Loucy (cell line): ENCODE data around the gene MS4A14.

Source experiments
- H2AFZ ChIP-seq: fragments of 200-600 bp; sonication (generic); 2 replicates; pipeline ENCODE4 v1.6.0; 2016; ENCODE audit warnings: antibody characterized with exemption, mild to moderate bottlenecking, low read length, moderate library complexity
- H3F3A ChIP-seq: fragments of 200-600 bp; 2 replicates; pipeline ENCODE4 v1.6.0; 2016; ENCODE audit warnings: antibody characterized with exemption, low read depth, mild to moderate bottlenecking
- H3K27me3 ChIP-seq: fragments of 200-600 bp; sonication (generic); 2 replicates; pipeline ENCODE4 v1.6.1; 2014; ENCODE audit warnings: low read length, mild to moderate bottlenecking; ENCODE audit not compliant: insufficient read depth, poor library complexity, severe bottlenecking
- H3K36me3 ChIP-seq: fragments of 200-600 bp; sonication (generic); 2 replicates; pipeline ENCODE4 v1.6.1; 2016; ENCODE audit warnings: low read length; ENCODE audit not compliant: insufficient read depth
- H3K4me1 ChIP-seq: fragments of 200-600 bp; sonication (generic); 2 replicates; pipeline ENCODE4 v1.5.1; 2014; ENCODE audit warnings: low read length, mild to moderate bottlenecking; ENCODE audit not compliant: insufficient read depth, poor library complexity, severe bottlenecking
- H3K4me2 ChIP-seq: fragments of 200-600 bp; sonication (generic); 2 replicates; pipeline ENCODE4 v1.6.0; 2014; ENCODE audit warnings: antibody characterized with exemption, low read length, low read depth, mild to moderate bottlenecking; ENCODE audit not compliant: poor library complexity, severe bottlenecking
- H3K4me3 ChIP-seq: fragments of 200-600 bp; sonication (generic); 2 replicates; pipeline ENCODE4 v1.5.1; 2014; ENCODE audit warnings: low read length, mild to moderate bottlenecking, mixed read lengths; ENCODE audit not compliant: poor library complexity, severe bottlenecking
- H3K79me2 ChIP-seq: fragments of 200-600 bp; sonication (generic); 2 replicates; pipeline ENCODE4 v1.6.1; 2014; ENCODE audit warnings: low read length; ENCODE audit not compliant: insufficient read depth
- H3K9ac ChIP-seq: fragments of 200-600 bp; sonication (generic); 2 replicates; pipeline ENCODE4 v1.6.0; 2014; ENCODE audit warnings: mild to moderate bottlenecking, low read depth, low read length, moderate library complexity; ENCODE audit not compliant: poor library complexity, severe bottlenecking
- H3K9me2 ChIP-seq: fragments of 200-600 bp; sonication (generic); replicated peaks from 2 replicates; pipeline ENCODE4 v1.6.1; 2016; ENCODE audit warnings: low read depth, low read length, mixed read lengths
- H3K9me3 ChIP-seq: fragments of 200-600 bp; sonication (generic); 2 replicates; pipeline ENCODE4 v1.6.1; 2014; ENCODE audit warnings: mild to moderate bottlenecking, antibody characterized with exemption, low read length, low read depth; ENCODE audit not compliant: insufficient read depth
- H4K20me1 ChIP-seq: fragments of 200-600 bp; sonication (generic); 2 replicates; pipeline ENCODE4 v1.6.0; 2014; ENCODE audit warnings: antibody characterized with exemption, low read length, mild to moderate bottlenecking; ENCODE audit not compliant: insufficient read depth, poor library complexity, severe bottlenecking
- EZH2phosphoT487 ChIP-seq: fragments of 200-600 bp; IDR thresholded peaks from 2 replicates; pipeline ENCODE4 v1.6.1; 2018; ENCODE audit warnings: antibody characterized with exemption, mild to moderate bottlenecking, moderate library complexity, borderline replicate concordance
- TF ChIP-seq, protein P1 (sequence below): fragments of 200-600 bp; sonication (generic); conservative IDR thresholded peaks from 2 replicates; pipeline ENCODE4 v1.5.1; 2014; ENCODE audit warnings: mild to moderate bottlenecking, antibody characterized with exemption, low read length

Gene MS4A14

GRCh38 chr11:60392361-60392760 is 3.9 kb upstream of the MS4A14 start:
- TF ChIP-seq, protein P1, sequence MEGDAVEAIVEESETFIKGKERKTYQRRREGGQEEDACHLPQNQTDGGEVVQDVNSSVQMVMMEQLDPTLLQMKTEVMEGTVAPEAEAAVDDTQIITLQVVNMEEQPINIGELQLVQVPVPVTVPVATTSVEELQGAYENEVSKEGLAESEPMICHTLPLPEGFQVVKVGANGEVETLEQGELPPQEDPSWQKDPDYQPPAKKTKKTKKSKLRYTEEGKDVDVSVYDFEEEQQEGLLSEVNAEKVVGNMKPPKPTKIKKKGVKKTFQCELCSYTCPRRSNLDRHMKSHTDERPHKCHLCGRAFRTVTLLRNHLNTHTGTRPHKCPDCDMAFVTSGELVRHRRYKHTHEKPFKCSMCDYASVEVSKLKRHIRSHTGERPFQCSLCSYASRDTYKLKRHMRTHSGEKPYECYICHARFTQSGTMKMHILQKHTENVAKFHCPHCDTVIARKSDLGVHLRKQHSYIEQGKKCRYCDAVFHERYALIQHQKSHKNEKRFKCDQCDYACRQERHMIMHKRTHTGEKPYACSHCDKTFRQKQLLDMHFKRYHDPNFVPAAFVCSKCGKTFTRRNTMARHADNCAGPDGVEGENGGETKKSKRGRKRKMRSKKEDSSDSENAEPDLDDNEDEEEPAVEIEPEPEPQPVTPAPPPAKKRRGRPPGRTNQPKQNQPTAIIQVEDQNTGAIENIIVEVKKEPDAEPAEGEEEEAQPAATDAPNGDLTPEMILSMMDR: no peak
- no peak for TF ChIP-seq EZH2phosphoT487
- Histone ChIP-seq H3K4me2 (no peak overlapping the region), H3K4me3 (no peak overlapping the region), H2AFZ (no peak overlapping the region), H3K9me2 (no peaks in the 10 kb centered on the region), H4K20me1 (no peaks in the 10 kb centered on the region), H3K9me3 (no peaks in the 10 kb centered on the region), H3K4me1 (peaks cover 25% of the 10 kb centered on the region), H3K36me3 (no peaks in the 10 kb centered on the region), H3K79me2 (no peaks in the 10 kb centered on the region), H3K27me3 (no peaks in the 10 kb centered on the region), H3K9ac (no peak overlapping the region), H3F3A (no peaks in the 10 kb centered on the region)

DNA sequence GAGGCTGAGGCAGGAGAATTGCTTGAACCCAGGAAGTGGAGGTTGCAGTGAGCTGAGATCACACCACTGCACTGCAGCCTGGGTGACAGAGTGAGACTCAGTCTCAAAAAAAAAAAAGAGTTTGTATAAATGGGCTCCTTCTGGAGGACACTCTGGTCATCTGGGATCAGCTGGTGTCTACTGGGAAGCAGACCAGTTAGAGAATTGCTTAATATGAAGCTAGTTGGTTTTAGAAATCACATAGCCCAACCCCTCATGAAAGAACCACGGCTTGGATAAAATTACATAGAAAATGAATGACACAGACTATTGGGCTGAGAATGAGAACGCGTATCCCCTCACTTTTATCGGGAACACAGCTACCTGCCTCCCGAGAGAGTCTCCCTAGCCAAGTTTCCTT is 3.2 kb upstream of the MS4A14 start:
- Histone ChIP-seq H3K36me3 (no peaks in the 10 kb centered on the region), H3K9me3 (no peaks in the 10 kb centered on the region), H3F3A (no peaks in the 10 kb centered on the region), H3K27me3 (no peaks in the 10 kb centered on the region), H3K4me2 (no peak overlapping the region), H2AFZ (no peak overlapping the region), H3K4me3 (no peak overlapping the region), H4K20me1 (no peaks in the 10 kb centered on the region), H3K9ac (no peak overlapping the region), H3K9me2 (no peaks in the 10 kb centered on the region), H3K79me2 (no peaks in the 10 kb centered on the region), H3K4me1 (peaks cover 25% of the 10 kb centered on the region)
- TF ChIP-seq, protein P1: no peak
- no peak for TF ChIP-seq EZH2phosphoT487

DNA sequence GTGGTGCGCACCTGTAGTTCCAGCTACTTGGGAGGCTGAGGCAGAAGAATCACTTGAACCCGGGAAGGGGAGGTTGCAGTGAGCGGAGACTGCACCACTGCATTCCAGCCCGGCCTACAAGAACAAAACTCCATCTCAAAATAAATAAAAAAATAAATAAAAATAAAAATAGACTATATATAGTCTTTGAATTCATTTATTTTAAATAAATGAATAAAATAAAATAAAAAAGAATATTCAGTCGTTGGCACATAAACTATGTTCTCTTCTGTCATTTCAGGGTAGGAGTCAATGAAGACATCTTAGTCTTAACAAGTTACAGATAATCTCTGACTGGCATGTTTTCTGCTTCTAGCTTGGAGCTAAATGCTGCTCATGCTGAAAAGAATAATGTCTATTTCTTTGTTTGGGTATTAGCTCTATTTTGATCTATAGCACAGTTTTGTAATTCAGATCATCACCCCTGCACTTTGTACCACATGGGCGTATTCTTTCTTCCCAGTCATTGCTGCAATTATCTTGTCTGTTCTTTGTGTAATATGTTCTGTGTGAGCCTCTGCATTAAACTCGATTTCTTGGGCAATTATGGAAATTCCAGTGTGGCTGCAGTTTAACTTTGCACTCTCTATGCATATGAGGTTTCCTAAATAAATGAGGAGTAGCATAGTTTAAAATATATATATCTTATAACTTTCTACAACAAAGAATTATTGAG is 1.4 kb upstream of the MS4A14 start:
- no peak overlapping the region for H3K9ac ChIP-seq
- no peaks in the 10 kb centered on the region for H3K79me2 ChIP-seq
- H3K4me2 ChIP-seq: no peak overlapping the region
- H3K27me3 ChIP-seq: no peaks in the 10 kb centered on the region
- no peaks in the 10 kb centered on the region for H4K20me1 ChIP-seq
- no peaks in the 10 kb centered on the region for H3K9me3 ChIP-seq
- no peaks in the 10 kb centered on the region for H3K36me3 ChIP-seq
- H2AFZ ChIP-seq: no peak overlapping the region
- TF ChIP-seq, protein P1: no peak
- TF ChIP-seq EZH2phosphoT487: no peak
- peaks cover 16% of the 10 kb centered on the region for H3K4me1 ChIP-seq
- H3F3A ChIP-seq: no peaks in the 10 kb centered on the region
- H3K4me3 ChIP-seq: no peak overlapping the region
- no peaks in the 10 kb centered on the region for H3K9me2 ChIP-seq
